Activated naive CD4-positive, alpha-beta T cell treated with anti-CD3 and anti-CD28 coated beads, Interleukin-2, amount 50 U/mL, for 72 hours (primary cell): ENCODE data around the gene KIF4A. TPM values are rescaled to one million over a fixed set of nuclear protein-coding genes. Genes with fewer than 3 reads are reported as not detected.
"Not testable (repeated sequence)": the region's sequence is repeated elsewhere in the genome, so short reads cannot be mapped to it uniquely, and the experiment has no call there.

ENCODE experiments used
- ATAC-seq, 2 donors: fragments of 150-1000 bp; cut with Tn5 transposase; 2 replicates each; pipeline ENCODE4 v1.10.0; 2021; ENCODE audit warnings: mild to moderate bottlenecking in 2 of 2, moderate library complexity in 2 of 2
- DNase-seq, 2 donors: peaks; one replicate each; pipeline ENCODE4 v3.0.0; 2021 to 2022; ENCODE audit warnings: low spot score in 2 of 2
- H3K27ac Mint-ChIP-seq, 2 donors: one replicate each; pipeline ENCODE4 v1.8.0; 2022; ENCODE audit warnings: mild to moderate bottlenecking in 2 of 2, mixed read lengths in 2 of 2
- H3K36me3 Mint-ChIP-seq, 2 donors: one replicate each; pipeline ENCODE4 v1.8.0; 2022; ENCODE audit warnings: mixed read lengths in 2 of 2
- H3K9me3 Mint-ChIP-seq, 2 donors: one replicate each; pipeline ENCODE4 v1.8.0; 2022; ENCODE audit warnings: mixed read lengths in 2 of 2
- total RNA-seq, 2 donors: library from RNA; stranded (reverse); gene quantifications; one replicate each; pipeline ENCODE4 v1.2.3, GENCODE V29; 2022

Gene KIF4A
- total RNA-seq, 2 donors from 2014 or later = 28.0 to 38.0 TPM

DNA sequence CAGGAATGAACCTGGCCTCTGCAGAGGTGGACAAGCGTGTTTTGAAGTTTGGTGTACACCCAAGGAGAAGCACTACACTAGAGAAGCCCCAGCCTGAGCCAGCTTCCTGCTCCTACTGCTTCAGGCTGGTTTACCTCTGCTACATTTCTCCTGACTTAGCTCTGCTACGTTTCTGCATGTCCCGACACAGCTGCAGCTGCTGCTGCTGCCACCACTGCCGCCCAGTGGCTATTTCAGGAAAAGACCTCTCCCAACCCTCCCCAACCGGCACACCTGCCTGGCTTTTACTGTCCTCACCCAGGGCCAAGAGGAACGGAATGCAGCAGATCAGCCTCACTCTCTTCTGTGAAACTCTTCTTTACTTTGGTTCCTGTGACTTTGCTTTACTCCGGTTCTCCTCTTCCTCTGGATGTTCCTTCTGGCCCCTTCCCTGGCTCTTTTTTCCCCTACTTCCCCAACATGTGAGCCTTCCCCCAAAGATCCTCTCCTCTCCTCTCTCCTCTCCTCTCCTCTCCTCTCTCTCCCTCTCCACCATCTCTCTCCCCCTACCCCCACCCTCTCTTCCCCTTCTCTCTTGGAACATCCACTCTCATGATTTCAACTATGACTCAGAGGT, 26.8 kb upstream of the KIF4A start:
- no peak overlapping the region for H3K27ac Mint-ChIP-seq
- ATAC-seq (peak; percentile 72 to 79), DNase-seq (peak in 1 of 2 donors; percentile 42)
- no peaks in the 10 kb centered on the region for H3K9me3 Mint-ChIP-seq
- H3K36me3 Mint-ChIP-seq = peaks cover 0 to 7% of the 10 kb centered on the region in 2 donors

- no peak for DNase-seq
- Mint-ChIP-seq H3K36me3 (no peaks in the 10 kb centered on the region), H3K27ac (no peak overlapping the region), H3K9me3 (no peaks in the 10 kb centered on the region)
- no peak for ATAC-seq
Observed at GRCh38 chrX:70264784-70265183, 25.1 kb upstream of the KIF4A start.

DNA sequence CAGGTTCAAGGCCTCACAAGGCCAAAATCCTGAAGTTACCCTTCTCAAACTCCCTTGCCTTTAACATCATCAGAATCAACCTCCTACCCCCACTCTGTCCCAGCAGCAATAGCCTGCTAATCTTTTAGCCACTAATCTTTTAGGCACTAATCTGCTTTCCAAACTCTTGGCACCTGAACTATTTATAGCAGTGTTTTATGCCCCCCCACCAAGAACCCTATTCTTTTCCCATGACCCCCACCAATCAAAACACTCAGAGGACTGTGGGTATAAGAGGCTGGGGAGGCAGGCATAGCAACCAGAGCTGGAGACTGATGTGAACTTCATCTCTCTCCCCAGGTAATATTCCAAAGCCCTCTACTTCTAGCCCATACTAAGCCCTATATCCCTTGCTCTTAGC, 21.9 kb upstream of the KIF4A start, which contains the start of gene ARR3:
TSS of gene ARR3 (plus strand) at position 301 of the 400 bp plus-strand sequence. CDS start 1,052 bp downstream, outside the sequence.
- DNase-seq (no peak), ATAC-seq (no peak)
- Mint-ChIP-seq H3K9me3 (no peaks in the 10 kb centered on the region), H3K36me3 (no peaks in the 10 kb centered on the region), H3K27ac (no peak within 1 kb of the TSS)

- H3K9me3 Mint-ChIP-seq, ATAC-seq, H3K27ac Mint-ChIP-seq, H3K36me3 Mint-ChIP-seq, DNase-seq: not testable (repeated sequence)
Observed at GRCh38 chrX:70274029-70274428, 15.9 kb upstream of the KIF4A start.

- DNase-seq (no peak), ATAC-seq (no peak)
- no peak overlapping the region for H3K27ac Mint-ChIP-seq
- H3K9me3 Mint-ChIP-seq = no peaks in the 10 kb centered on the region
- H3K36me3 Mint-ChIP-seq = no peaks in the 10 kb centered on the region
Observed at GRCh38 chrX:70279081-70279480, 10.8 kb upstream of the KIF4A start.

DNA sequence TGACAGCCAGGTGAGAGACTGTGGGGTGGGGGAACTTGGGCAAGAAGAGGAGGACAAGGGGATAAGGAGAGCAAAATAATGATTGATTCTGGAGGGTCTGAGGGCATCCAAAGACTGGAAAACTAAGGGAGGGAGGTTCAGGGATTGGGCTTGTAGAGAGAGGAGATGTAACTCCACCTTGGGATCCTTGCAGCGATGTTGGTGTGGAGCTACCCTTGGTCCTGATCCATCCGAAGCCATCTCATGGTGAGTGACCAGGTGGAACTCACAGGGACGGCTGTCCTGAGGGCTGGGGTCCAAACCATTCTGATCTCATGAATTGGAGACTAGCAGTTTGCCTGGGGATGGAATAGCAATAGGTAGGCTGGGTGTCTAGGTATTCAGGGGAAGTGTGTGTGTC, 9.3 kb upstream of the KIF4A start:
- no peak for ATAC-seq
- Mint-ChIP-seq H3K9me3 (no peaks in the 10 kb centered on the region), H3K27ac (no peak overlapping the region), H3K36me3 (no peaks in the 10 kb centered on the region)
- no peak for DNase-seq

DNA sequence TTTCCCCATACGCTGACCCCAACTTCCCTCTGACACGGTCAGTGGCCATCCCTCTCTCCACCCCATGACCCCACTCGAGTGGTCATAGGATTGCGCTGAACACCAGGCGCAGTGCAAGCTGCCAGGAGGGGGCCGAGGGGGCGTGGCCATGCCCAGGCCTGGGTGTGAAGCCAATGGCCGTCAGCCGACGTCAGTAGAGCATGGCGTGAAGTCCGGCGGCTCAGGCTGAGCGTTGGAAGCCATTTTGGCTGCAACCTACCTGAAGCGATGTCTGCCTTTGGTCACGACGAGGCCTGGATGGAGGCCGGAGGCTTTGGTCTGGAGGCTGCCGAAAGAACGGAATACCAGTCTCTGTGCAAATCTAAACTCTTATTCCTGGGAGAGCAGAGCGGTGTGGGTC, 8.0 kb upstream of the KIF4A start, which contains the start of gene RAB41:
TSS of gene RAB41 (plus strand) at position 222 of the 400 bp plus-strand sequence. CDS start at position 268, 46 bp downstream.
- ATAC-seq (no peak), DNase-seq (no peak)
- H3K27ac Mint-ChIP-seq = peak within 1 kb of the TSS in 1 of 2 donors; percentile 55
- no peaks in the 10 kb centered on the region for H3K36me3 Mint-ChIP-seq
- no peaks in the 10 kb centered on the region for H3K9me3 Mint-ChIP-seq

DNA sequence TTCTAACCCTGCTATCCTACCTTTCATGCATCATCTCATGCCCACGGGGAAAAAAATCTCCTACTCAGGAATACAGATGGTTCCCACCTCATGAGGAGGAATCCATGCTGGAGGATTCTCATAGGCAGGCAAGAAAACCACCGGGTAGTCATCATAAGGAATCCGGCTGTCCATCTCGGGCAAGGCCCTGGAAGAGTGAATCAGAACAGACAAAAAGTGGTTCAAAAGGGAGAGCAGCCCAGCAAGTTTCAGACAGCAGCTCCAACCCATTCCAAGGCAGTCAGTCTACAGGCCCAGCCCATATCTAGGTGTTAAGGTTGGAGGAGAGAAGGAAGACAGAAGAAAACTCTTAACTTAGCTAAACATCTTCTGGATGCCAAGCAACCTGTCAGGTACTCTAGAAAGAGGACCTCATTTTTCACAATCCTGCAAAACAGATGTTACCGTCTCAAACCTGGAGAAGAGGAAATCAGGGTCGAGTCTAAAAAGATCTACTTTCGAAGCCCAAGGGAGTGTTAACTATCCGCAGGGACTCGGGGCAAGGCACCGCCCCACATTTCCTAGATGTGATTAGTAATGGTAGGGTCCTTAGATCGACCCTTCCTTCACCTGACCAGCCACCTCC, 624 bp upstream of the KIF4A start:
- Mint-ChIP-seq H3K9me3 (no peaks in the 10 kb centered on the region), H3K36me3 (peaks cover 6 to 7% of the 10 kb centered on the region in 2 donors), H3K27ac (peak overlapping the region; percentile 93 to 95)
- DNase-seq (no peak), ATAC-seq (no peak)

GRCh38 chrX:70292788-70293187, 2.9 kb downstream of the KIF4A start:
- H3K9me3 Mint-ChIP-seq = no peaks in the 10 kb centered on the region
- DNase-seq (no peak), ATAC-seq (no peak)
- peaks cover 6 to 7% of the 10 kb centered on the region in 2 donors for H3K36me3 Mint-ChIP-seq
- H3K27ac Mint-ChIP-seq = no peak overlapping the region

DNA sequence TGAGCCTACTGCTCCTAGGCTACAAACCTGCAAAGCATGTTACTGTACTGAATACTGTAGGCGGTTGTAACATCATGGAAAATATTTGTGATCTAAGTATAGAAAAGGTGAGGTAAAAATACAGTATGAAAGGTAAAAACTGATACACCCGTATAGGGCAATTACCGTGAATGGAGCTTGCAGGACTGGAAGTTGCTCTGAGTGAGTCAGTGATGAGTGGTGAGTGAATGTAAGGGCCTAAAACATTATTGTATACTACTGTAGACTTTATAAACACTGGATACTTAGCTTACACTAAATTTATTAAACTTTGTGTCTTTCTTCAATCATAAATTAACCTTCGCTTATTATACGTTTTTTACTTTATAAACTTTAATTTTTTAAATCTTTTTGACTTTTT, 3.7 kb downstream of the KIF4A start:
- Mint-ChIP-seq H3K36me3 (peaks cover 6 to 7% of the 10 kb centered on the region in 2 donors), H3K9me3 (no peaks in the 10 kb centered on the region), H3K27ac (no peak overlapping the region)
- ATAC-seq = no peak
- DNase-seq = no peak

DNA sequence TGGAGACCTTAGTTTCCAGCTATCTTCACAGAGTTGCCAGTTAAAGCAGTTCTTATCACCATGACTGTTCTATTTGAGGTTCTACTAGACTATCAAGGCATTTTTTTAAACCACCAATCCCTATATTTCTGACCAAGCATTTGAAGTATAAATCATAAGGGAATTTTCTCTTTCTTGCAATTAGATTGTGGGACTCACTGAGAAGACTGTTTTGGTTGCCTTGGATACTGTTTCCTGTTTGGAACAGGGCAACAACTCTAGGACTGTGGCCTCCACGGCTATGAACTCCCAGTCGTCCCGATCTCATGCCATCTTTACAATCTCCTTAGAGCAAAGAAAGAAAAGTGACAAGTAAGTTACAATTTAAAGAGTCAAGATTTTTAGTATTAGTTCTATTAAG, 11.8 kb downstream of the KIF4A start:
- Mint-ChIP-seq H3K9me3 (no peaks in the 10 kb centered on the region), H3K36me3 (peaks cover 0 to 25% of the 10 kb centered on the region in 2 donors), H3K27ac (no peak overlapping the region)
- no peak for ATAC-seq
- DNase-seq = no peak

- no peak overlapping the region for H3K27ac Mint-ChIP-seq
- no peaks in the 10 kb centered on the region for H3K9me3 Mint-ChIP-seq
- H3K36me3 Mint-ChIP-seq = no peaks in the 10 kb centered on the region
- DNase-seq (no peak), ATAC-seq (no peak)
Observed at GRCh38 chrX:70313503-70313902, 23.6 kb downstream of the KIF4A start.

DNA sequence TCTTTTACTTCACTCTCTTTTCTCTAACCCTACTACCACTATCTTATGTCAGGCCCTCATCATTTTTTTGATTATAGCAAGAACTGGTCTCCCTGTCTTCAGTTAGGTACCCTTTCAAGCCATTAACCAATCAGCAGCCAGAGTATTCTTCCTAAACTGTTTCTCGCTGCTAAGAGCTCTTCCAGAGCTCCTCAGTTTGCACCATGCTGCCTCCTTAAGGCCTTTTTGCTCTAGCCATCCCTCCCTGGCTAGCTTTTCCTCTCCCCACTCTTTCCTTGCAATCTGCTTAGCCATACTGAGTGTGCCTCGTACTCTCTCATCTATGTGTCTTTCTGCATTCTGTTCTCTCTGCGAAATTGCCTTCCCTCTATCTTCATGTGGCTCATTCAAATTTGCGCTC, 32.9 kb downstream of the KIF4A start:
- ATAC-seq = no peak

GRCh38 chrX:70323628-70324027, 33.7 kb downstream of the KIF4A start:
- not testable (repeated sequence) for H3K9me3 Mint-ChIP-seq, H3K27ac Mint-ChIP-seq, H3K36me3 Mint-ChIP-seq, DNase-seq, ATAC-seq

More for the DNA sequence above, 32.9 kb downstream of the KIF4A start:
- Mint-ChIP-seq H3K9me3 (no peaks in the 10 kb centered on the region), H3K36me3 (no peaks in the 10 kb centered on the region), H3K27ac (no peak overlapping the region)
- DNase-seq = no peak

DNA sequence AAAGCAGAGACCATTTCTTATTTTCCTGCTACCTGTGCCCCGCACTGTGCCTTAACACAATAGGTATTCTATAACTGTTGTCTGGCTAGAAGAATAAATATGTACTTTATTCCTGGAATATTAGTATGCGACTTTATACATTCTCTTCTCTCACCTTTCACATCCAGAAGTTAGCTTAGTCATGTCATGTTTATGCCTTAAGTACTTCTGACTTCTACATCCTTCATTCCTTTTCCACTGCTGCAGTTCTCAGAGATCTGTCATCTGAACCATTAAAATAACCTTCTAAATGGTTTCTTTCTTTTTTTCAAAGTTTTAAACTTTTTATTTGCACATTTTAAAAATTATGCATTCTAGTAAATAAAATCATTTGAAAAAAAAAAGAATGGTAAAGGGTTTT, 34.4 kb downstream of the KIF4A start:
- no peak overlapping the region for H3K27ac Mint-ChIP-seq

DNA sequence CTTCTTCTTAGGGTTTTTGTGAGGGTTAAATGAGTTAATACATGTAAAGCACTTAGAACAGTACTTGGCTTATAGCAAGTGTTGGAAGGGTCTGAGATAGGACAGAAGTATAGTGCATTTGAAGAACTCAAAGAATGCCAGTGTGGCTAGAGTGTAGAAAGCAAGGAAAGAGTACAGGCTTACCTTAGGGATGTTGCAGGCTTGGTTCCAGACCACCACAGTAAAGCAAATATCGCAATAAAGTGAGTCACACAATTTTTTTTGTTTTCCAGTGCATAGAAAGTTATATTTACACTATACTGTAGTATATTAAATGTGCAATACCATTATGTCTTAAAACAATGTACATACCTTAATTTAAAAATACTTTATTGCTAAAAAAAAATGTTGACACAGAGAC, 41.3 kb downstream of the KIF4A start:
- H3K36me3 Mint-ChIP-seq = peaks cover 8% of the 10 kb centered on the region in 2 donors
- ATAC-seq (no peak), DNase-seq (no peak)
- no peaks in the 10 kb centered on the region for H3K9me3 Mint-ChIP-seq
- H3K27ac Mint-ChIP-seq = no peak overlapping the region

More for the DNA sequence above, 34.4 kb downstream of the KIF4A start:
- ATAC-seq = no peak
- Mint-ChIP-seq H3K36me3 (no peaks in the 10 kb centered on the region), H3K9me3 (no peaks in the 10 kb centered on the region)
- DNase-seq = no peak

- Mint-ChIP-seq H3K9me3 (no peaks in the 10 kb centered on the region), H3K27ac (no peak overlapping the region), H3K36me3 (peaks cover 8% of the 10 kb centered on the region in 2 donors)
- no peak for ATAC-seq
- no peak for DNase-seq
Observed at GRCh38 chrX:70332600-70332999, 42.7 kb downstream of the KIF4A start.

DNA sequence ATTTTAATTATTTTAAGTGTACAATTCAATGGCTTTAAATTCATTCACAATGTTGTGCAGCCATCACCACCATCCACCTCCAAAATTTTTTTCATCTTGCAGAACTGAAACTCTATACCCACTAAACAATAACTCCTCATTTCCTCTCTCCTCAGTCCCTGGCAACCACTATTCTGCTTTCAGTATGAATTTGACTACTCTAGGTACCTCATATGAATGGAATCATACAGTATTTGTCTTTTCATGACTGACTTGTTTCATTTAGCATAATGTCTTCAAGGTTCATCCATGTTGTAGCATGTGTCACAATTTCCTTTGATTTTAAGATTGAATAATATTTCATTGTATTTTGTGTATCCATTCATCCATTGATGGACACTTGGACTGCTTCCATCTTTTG, 46.9 kb downstream of the KIF4A start:
- ATAC-seq = peak; percentile 98 to 100
- H3K9me3 Mint-ChIP-seq = no peaks in the 10 kb centered on the region
- H3K36me3 Mint-ChIP-seq = peaks cover 7 to 8% of the 10 kb centered on the region in 2 donors
- no peak overlapping the region for H3K27ac Mint-ChIP-seq
- no peak for DNase-seq
